Neural cell (in vitro differentiated cells): ENCODE data around the gene CFAP61. TPM values are rescaled to one million over a fixed set of nuclear protein-coding genes. Genes with fewer than 3 reads are reported as not detected.

Source experiments
- H2AFZ ChIP-seq: fragments of 200-600, 300-800 bp; sonication (generic), shearing (Covaris generic); 2 replicates; pipeline ENCODE4 v1.6.0; 2014; ENCODE audit warnings: low read depth, mild to moderate bottlenecking, antibody characterized with exemption, low read length, moderate library complexity
- H3F3A ChIP-seq: fragments of 200-600 bp; shearing (Covaris generic); 2 replicates; pipeline ENCODE4 v1.6.1; 2016; ENCODE audit warnings: mild to moderate bottlenecking, moderate library complexity, mixed read lengths, antibody characterized with exemption, low read length; ENCODE audit not compliant: insufficient read depth, poor library complexity, severe bottlenecking
- H3K27ac ChIP-seq: fragments of 200-600, 300-800 bp; sonication (generic), shearing (Covaris generic); 2 replicates; pipeline ENCODE4 v1.5.1; 2014; ENCODE audit warnings: mild to moderate bottlenecking, low read length, moderate library complexity
- H3K27me3 ChIP-seq: fragments of 300-800, 200-600 bp; sonication (generic), shearing (Covaris generic); 2 replicates; pipeline ENCODE4 v1.6.0; 2014; ENCODE audit warnings: mild to moderate bottlenecking, low read depth, low read length, moderate library complexity; ENCODE audit not compliant: insufficient read depth
- H3K36me3 ChIP-seq: fragments of 300-800, 200-600 bp; sonication (generic), shearing (Covaris generic); 2 replicates; pipeline ENCODE4 v1.5.1; 2014; ENCODE audit warnings: mild to moderate bottlenecking, antibody characterized with exemption, low read length, moderate library complexity; ENCODE audit not compliant: insufficient read depth
- H3K4me2 ChIP-seq: fragments of 300-800, 200-600 bp; sonication (generic), shearing (Covaris generic); 2 replicates; pipeline ENCODE4 v1.6.0; 2014; ENCODE audit warnings: mild to moderate bottlenecking, low read length
- H3K4me3 ChIP-seq: fragments of 300-800, 200-600 bp; sonication (generic), shearing (Covaris generic); 2 replicates; pipeline ENCODE4 v1.5.1; 2014; ENCODE audit warnings: mild to moderate bottlenecking, low read length, moderate library complexity
- H3K79me2 ChIP-seq: fragments of 200-600 bp; shearing (Covaris generic); replicated peaks from 2 replicates; pipeline ENCODE4 v1.6.0; 2014; ENCODE audit warnings: mild to moderate bottlenecking, low read length, moderate library complexity; ENCODE audit not compliant: insufficient read depth
- H3K9ac ChIP-seq: fragments of 300-800, 200-600 bp; sonication (generic), shearing (Covaris generic); 2 replicates; pipeline ENCODE4 v1.6.1; 2016; ENCODE audit warnings: mild to moderate bottlenecking, low read length, mixed read lengths
- H3K9me2 ChIP-seq: fragments of 200-600 bp; shearing (Covaris generic); 2 replicates; pipeline ENCODE4 v1.6.1; 2016; ENCODE audit warnings: mild to moderate bottlenecking, low read length, mixed read lengths; ENCODE audit not compliant: insufficient read depth
- H3K9me3 ChIP-seq: fragments of 200-600, 300-800 bp; sonication (generic), shearing (Covaris generic); 2 replicates; pipeline ENCODE4 v1.6.1; 2016; ENCODE audit warnings: mild to moderate bottlenecking, mixed run types, low read length, moderate library complexity, mixed read lengths
- H4K20me1 ChIP-seq: fragments of 200-600 bp; shearing (Covaris generic); 2 replicates; pipeline ENCODE4 v1.6.1; 2016; ENCODE audit warnings: mild to moderate bottlenecking, mixed run types; ENCODE audit not compliant: insufficient read depth
- EP300 ChIP-seq: fragments of 450-650 bp; conservative IDR thresholded peaks from 2 replicates; pipeline ENCODE4 v1.6.1; 2014; ENCODE audit warnings: antibody characterized with exemption, mild to moderate bottlenecking, moderate library complexity; ENCODE audit not compliant: poor library complexity, severe bottlenecking
- EZH2 ChIP-seq: fragments of 200-600, 300-800 bp; shearing (Covaris generic), sonication (generic); IDR thresholded peaks from 2 replicates; pipeline ENCODE4 v1.6.1; 2014; ENCODE audit warnings: antibody characterized with exemption, low read length, borderline replicate concordance, mild to moderate bottlenecking; ENCODE audit not compliant: insufficient read depth, poor library complexity, severe bottlenecking
- MXI1 ChIP-seq: fragments of 450-650 bp; conservative IDR thresholded peaks from 2 replicates; pipeline ENCODE4 v1.6.1; 2014; ENCODE audit warnings: antibody characterized with exemption, mild to moderate bottlenecking; ENCODE audit not compliant: poor library complexity, severe bottlenecking
- POLR2AphosphoS5 ChIP-seq: IDR thresholded peaks from 2 replicates; pipeline ENCODE4 v1.6.1; 2012
- RAD21 ChIP-seq: fragments of 450-650 bp; conservative IDR thresholded peaks from 2 replicates; pipeline ENCODE4 v1.6.1; 2014; ENCODE audit warnings: antibody characterized with exemption, mild to moderate bottlenecking, moderate library complexity
- SMC3 ChIP-seq: fragments of 450-650 bp; conservative IDR thresholded peaks from 2 replicates; pipeline ENCODE4 v1.6.1; 2014; ENCODE audit warnings: antibody characterized with exemption, mild to moderate bottlenecking, moderate library complexity; ENCODE audit not compliant: poor library complexity
- TAF1 ChIP-seq: IDR thresholded peaks from 2 replicates; pipeline ENCODE4 v1.6.1; 2012; ENCODE audit warnings: low read depth
- polyA plus RNA-seq: library from polyadenylated mRNA; depleted of rRNA; stranded (reverse); fragments of >200 nt; gene quantifications from 2 replicates; pipeline ENCODE4 v1.2.3, GENCODE V29; 2014
- TF ChIP-seq, protein P1 (sequence below): IDR thresholded peaks from 2 replicates; pipeline ENCODE4 v1.6.1; 2012; ENCODE audit warnings: borderline replicate concordance
- TF ChIP-seq, protein P2 (sequence below): fragments of 450-650 bp; IDR thresholded peaks from 2 replicates; pipeline ENCODE4 v1.5.1; 2014; ENCODE audit warnings: antibody characterized with exemption, mild to moderate bottlenecking, moderate library complexity; ENCODE audit not compliant: poor library complexity, severe bottlenecking

CFAP61 gene
- polyA plus RNA-seq, 1 donor from 2014 or later: 0.42 TPM

DNA sequence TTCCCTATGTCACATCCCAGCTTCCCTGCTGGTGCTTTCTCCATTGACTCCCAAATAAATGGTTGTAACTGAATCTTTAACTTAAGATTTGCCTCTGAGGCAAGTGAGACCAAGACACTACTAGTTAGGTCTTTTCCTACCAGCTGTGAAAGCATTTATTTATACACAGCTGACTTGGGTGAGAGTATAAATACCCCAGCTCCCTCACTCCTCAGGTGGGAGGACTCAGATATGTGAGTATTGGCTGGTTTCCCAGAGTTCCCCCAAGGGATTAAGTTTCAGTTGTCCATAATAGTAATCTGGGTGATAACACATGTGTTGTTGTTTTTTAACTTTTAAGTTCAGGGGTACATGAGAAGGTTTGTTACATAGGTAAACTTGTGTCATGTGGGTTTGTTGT, 49.8 kb downstream of the CFAP61 start:
- no peak overlapping the region for H3K27ac ChIP-seq
- H3K4me2 ChIP-seq: no peak overlapping the region
- H3K4me3 ChIP-seq: no peak overlapping the region
- TF ChIP-seq EP300 (no peak), TAF1 (no peak), SMC3 (no peak), EZH2 (no peak), MXI1 (no peak), POLR2AphosphoS5 (no peak), RAD21 (no peak)
- TF ChIP-seq, protein P1, sequence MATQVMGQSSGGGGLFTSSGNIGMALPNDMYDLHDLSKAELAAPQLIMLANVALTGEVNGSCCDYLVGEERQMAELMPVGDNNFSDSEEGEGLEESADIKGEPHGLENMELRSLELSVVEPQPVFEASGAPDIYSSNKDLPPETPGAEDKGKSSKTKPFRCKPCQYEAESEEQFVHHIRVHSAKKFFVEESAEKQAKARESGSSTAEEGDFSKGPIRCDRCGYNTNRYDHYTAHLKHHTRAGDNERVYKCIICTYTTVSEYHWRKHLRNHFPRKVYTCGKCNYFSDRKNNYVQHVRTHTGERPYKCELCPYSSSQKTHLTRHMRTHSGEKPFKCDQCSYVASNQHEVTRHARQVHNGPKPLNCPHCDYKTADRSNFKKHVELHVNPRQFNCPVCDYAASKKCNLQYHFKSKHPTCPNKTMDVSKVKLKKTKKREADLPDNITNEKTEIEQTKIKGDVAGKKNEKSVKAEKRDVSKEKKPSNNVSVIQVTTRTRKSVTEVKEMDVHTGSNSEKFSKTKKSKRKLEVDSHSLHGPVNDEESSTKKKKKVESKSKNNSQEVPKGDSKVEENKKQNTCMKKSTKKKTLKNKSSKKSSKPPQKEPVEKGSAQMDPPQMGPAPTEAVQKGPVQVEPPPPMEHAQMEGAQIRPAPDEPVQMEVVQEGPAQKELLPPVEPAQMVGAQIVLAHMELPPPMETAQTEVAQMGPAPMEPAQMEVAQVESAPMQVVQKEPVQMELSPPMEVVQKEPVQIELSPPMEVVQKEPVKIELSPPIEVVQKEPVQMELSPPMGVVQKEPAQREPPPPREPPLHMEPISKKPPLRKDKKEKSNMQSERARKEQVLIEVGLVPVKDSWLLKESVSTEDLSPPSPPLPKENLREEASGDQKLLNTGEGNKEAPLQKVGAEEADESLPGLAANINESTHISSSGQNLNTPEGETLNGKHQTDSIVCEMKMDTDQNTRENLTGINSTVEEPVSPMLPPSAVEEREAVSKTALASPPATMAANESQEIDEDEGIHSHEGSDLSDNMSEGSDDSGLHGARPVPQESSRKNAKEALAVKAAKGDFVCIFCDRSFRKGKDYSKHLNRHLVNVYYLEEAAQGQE: no peak
- TF ChIP-seq, protein P2, sequence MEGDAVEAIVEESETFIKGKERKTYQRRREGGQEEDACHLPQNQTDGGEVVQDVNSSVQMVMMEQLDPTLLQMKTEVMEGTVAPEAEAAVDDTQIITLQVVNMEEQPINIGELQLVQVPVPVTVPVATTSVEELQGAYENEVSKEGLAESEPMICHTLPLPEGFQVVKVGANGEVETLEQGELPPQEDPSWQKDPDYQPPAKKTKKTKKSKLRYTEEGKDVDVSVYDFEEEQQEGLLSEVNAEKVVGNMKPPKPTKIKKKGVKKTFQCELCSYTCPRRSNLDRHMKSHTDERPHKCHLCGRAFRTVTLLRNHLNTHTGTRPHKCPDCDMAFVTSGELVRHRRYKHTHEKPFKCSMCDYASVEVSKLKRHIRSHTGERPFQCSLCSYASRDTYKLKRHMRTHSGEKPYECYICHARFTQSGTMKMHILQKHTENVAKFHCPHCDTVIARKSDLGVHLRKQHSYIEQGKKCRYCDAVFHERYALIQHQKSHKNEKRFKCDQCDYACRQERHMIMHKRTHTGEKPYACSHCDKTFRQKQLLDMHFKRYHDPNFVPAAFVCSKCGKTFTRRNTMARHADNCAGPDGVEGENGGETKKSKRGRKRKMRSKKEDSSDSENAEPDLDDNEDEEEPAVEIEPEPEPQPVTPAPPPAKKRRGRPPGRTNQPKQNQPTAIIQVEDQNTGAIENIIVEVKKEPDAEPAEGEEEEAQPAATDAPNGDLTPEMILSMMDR: no peak
- H3K79me2 ChIP-seq: no peaks in the 10 kb centered on the region
- no peaks in the 10 kb centered on the region for H3K9me3 ChIP-seq
- H3K9me2 ChIP-seq: no peaks in the 10 kb centered on the region
- no peaks in the 10 kb centered on the region for H3K36me3 ChIP-seq
- H2AFZ ChIP-seq: no peak overlapping the region
- no peaks in the 10 kb centered on the region for H4K20me1 ChIP-seq
- H3K27me3 ChIP-seq: no peaks in the 10 kb centered on the region
- no peaks in the 10 kb centered on the region for H3F3A ChIP-seq
- H3K9ac ChIP-seq: no peak overlapping the region

DNA sequence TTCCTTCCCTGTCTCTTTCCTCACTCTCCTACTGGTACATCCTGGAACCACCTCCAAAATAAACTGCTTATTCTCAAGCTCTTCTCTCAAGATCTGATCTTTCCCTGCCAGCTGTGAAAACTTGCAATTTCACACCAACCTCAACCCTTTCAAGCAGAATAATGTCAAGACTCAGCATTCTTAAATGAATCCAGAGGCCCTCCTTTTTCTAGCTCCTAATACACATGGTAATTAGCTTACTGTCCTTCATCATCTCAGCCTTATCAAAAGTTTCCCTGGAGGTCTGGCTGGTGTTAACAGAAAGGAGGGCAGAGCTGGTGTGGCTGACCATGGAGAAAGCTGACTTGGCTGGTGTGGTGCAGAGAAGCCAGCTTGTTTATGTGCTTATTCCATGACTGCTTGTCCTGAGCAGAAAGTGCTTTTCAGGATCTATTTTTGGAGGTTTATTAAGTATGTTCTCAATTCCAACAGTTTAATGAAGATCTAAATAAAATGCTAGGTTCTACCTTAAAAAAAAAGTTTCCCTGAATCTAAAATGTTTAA, 50.5 kb downstream of the CFAP61 start:
- Histone ChIP-seq H3K4me3 (no peak overlapping the region), H3K27ac (no peak overlapping the region), H3K9me3 (no peaks in the 10 kb centered on the region), H3K9ac (no peak overlapping the region), H3K36me3 (no peaks in the 10 kb centered on the region), H3K79me2 (no peaks in the 10 kb centered on the region), H3K4me2 (no peak overlapping the region), H4K20me1 (no peaks in the 10 kb centered on the region), H2AFZ (no peak overlapping the region), H3F3A (no peaks in the 10 kb centered on the region), H3K27me3 (no peaks in the 10 kb centered on the region), H3K9me2 (no peaks in the 10 kb centered on the region)
- TF ChIP-seq, protein P2: no peak
- no peak for TF ChIP-seq EP300
- TF ChIP-seq RAD21: no peak
- no peak for TF ChIP-seq MXI1
- no peak for TF ChIP-seq TAF1
- TF ChIP-seq, protein P1: no peak
- TF ChIP-seq POLR2AphosphoS5: no peak
- TF ChIP-seq SMC3: no peak
- no peak for TF ChIP-seq EZH2
